Measurements from ENCODE around the gene COL25A1.

- no peak for TF ChIP-seq POLR2A (IDR thresholded peaks at IDR 0.05; ENCODE audit: extremely low read depth, insufficient read length)
- TF ChIP-seq CTCF (IDR thresholded peaks at IDR 0.05; ENCODE audit: low read depth, low read length), result no peak
- TF ChIP-seq MAX (IDR thresholded peaks at IDR 0.05; ENCODE audit: low read depth, low read length), result no peak
- no peak for TF ChIP-seq MYC (IDR thresholded peaks at IDR 0.05; ENCODE audit: low read depth, low read length)
Measured at GRCh38 chr4:109166126-109166525, 136.3 kb downstream of the COL25A1 start.

All from NB4 (cell line).